ENCODE data around the gene POLR3A.

- TF ChIP-seq CTCF (IDR thresholded peaks at IDR 0.05) (no peak), POLR2A (IDR thresholded peaks at IDR 0.05) (no peak), EP300 (IDR thresholded peaks at IDR 0.05) (no peak)
These were observed 41.6 kb downstream of the POLR3A start for GRCh38 chr10:77987671-77988255.
